T-helper 1 cell (primary cell): ENCODE measurements around the gene CDC42BPA.
"Not testable (repeated sequence)": the region's sequence is repeated elsewhere in the genome, so short reads cannot be mapped to it uniquely, and the experiment has no call there.

Source experiments
- DNase-seq, 5 donors: peaks; one replicate each; pipeline ENCODE4 v3.0.0-alpha.2; 2012 to 2020

CDC42BPA gene

DNA sequence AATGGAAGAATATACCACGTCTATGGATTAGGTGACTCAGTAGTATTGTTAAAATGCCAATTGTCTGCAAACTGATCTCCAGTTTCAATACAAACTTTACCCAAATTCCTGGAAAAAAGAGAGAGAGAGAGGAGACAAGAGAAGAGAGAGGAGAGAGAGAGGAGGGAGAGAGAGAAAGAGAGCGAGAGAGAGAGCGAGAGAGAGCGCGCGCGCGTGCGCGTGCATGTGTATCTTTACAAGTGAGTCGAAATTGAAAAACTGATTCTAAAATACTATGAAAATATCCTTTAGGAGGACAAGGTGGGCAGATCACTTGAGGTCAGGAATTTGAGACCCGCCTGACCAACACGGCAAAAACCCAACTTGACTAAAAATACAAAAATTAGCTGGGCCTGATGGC is 65.2 kb downstream of the CDC42BPA start:
- no peak for DNase-seq

DNA sequence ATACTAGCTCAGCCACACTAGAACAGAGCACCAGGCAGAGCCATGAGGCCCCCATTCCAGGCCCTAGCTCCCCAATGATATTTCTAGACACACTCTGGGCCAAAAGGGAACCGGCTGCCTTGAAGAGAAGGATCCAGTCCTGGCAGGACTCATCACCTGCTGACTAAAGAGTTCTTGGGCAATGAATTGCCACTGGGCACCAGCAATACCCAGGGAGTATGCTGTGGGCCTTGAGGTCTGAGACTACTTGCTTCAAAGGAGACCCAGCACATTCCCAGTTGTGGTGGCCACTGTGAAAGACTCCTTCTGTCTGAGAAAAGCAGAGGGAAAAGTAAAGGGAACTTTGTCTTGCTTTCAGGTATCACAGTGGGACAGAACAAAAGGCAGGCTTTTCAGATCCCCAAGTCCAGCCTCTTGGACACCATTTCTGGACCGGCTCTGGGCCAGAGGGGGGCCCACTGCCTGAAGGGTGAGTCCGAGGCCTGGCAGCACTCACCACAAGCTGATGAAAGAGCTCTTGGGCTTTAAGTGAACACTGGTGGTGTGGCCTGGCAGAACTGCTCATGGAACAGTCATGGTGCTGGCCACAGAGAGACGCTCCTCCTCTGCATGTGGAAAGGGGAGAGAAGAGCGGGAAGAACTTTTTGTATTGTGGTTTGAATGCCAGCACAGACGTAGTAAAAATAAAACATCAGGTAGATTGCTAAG is 72.5 kb downstream of the CDC42BPA start:
- DNase-seq, result no peak

DNA sequence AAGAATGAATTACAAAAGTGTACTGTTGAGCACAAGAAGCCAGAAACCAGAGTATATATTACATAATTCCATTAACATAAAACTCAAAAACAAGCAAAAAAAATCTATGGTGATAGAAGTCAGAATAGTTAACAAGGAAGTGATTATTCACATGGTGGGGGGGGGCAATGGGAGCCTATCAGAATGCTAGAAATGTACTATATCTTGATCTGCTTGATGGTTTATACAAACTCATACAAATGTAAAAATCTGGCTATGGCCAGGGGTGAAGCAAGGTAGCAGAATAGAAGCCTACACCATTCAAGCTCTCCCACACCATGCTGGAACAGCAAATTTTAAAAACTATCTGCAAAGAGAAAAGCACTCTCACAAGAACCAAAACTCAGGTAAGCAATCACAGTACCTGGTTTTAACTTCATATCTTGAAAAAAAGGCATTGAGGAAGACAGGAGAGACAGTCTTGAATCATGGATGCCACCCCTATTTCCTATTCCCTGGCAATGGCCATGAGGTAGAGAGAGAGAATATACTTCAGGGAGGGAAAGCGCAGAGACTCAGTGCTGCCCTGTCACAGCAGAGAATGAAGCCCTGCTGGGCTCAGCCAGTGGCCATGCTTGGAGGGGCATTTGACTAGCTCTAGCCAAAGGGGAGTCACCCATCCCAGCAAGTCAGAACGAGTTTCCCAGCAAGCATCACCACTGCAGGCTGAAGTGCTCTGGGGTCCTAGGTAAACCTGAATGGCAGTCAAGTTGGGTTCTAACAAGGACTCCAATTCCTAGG is 73.8 kb downstream of the CDC42BPA start:
- DNase-seq, result no peak

GRCh38 chr1:227242811-227243682 is 75.2 kb downstream of the CDC42BPA start:
- DNase-seq, result no peak

DNA sequence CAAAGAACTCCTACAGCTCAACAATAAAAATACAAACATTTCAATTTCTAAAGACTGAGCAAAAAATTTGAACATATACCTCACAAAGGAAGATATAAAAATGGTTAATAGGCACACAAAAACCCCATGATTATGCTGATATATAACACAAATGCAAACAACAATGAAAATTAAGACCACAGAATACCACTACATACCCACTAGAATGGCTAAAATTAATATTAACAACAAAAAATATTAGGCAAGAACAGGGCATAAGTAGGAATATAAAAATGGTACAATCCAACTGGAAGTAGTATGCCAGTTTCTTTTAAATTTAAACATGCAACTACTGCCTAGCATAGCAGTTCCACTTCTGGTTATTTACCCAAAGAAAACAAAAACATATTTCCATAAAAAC is 77.3 kb downstream of the CDC42BPA start:
- no peak for DNase-seq

DNA sequence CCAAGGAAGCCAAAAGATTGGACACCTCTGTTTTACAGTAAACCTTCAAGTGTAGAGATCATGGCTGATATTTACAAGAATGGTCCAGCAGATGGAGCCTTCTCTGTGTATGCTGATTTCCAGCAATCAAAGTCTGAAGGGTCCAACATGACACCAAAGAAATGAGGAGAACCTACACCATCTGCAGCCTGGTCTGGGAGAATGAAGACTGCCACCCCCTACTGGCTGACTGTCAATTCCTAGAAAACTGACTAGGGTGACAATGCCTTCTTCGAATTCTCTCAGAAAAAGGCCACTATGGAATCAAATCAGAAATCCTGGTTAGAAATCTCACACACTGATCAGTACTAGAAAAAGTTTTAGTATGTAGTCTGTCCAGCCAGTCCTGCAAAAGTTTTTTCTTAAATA is 83.3 kb downstream of the CDC42BPA start:
- peak in 1 of 5 donors; percentile 20 for DNase-seq

GRCh38 chr1:227231128-227231527 is 87.2 kb downstream of the CDC42BPA start:
- not testable (repeated sequence) for DNase-seq

DNA sequence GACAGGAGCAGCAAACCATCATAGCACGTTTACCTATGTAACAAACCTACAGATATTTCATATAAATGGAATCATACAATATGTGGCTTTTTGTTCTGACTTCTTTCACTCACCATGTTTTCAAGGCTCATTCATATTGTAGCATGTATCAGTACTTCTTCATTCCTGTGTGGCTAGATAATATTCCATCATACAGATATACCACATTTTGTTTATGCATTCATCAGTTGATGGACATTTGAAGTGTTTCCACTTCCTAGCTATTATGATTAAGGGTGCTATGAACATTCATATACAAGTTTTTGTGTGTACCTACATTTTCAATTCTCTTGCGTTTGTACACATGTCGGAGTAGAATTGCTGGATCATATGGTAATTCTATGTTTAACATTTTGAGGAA is 90.1 kb downstream of the CDC42BPA start:
- no peak for DNase-seq

- DNase-seq, result no peak
Observed at GRCh38 chr1:227227761-227228160, 90.5 kb downstream of the CDC42BPA start.

GRCh38 chr1:227225715-227226346 is 92.5 kb downstream of the CDC42BPA start:
- DNase-seq, result no peak

DNA sequence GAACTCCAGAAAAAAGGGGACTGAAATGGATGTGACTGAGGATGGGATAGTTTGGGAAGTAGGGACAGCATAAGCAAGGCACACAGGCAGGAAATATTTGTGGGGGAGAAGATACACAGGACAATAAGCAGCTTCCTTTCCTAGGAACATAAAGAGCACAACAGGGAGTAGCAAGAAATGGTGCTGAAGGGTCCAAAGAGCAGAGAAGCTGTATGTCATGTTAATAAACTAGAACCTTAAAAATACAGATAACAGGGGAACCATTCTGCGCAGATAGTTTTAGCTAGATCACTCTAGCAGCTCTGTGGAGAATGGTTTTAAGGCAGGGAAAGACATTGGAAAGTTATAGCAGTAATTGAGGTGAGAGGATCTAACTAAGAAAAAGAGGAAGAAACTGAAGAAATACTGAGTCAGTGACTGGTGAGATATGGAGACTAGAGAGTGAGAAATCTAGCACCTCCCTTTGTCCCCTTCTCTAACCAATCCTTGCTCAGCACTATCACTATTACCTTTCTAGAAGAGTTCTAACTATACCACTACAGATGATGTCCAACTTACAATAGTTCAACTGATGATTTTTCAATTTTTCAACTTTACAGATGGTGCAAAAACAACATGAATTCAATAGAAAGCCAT is 95.0 kb downstream of the CDC42BPA start:
- no peak for DNase-seq

- no peak for DNase-seq
Observed at GRCh38 chr1:227219715-227220292, 98.5 kb downstream of the CDC42BPA start.

DNA sequence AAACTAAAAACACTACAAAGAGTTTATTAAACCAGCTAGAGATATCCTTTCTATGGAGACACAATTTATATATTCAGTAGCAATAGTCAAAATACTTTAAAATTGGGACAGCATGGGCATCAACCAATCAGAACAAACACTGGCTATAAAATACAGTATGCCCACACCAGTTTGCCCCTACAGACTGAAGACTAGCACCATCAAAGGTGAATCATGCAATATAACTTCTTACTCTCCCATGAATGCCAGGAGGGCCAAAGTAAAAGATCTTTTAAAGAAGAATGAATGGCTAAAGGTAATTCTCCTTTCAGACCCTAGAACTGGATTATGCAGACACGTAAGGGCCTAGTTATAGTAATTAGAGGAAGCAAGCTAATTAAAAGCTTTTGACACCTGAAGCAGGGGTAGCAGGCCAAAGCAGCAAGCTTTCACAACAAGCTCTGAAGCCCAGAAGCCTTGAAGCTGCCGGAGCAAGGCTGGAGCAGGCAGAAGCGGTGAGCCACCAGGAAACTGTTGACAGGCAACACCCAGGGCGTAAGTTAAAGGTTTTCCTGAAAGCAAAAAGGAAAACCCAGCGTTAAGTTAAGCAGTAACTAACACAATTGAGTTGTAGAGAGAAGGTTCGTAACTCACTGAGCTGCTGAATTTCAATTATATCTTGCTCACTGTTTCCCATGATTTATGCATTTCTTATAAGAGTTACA is 99.3 kb downstream of the CDC42BPA start:
- DNase-seq, result no peak

DNA sequence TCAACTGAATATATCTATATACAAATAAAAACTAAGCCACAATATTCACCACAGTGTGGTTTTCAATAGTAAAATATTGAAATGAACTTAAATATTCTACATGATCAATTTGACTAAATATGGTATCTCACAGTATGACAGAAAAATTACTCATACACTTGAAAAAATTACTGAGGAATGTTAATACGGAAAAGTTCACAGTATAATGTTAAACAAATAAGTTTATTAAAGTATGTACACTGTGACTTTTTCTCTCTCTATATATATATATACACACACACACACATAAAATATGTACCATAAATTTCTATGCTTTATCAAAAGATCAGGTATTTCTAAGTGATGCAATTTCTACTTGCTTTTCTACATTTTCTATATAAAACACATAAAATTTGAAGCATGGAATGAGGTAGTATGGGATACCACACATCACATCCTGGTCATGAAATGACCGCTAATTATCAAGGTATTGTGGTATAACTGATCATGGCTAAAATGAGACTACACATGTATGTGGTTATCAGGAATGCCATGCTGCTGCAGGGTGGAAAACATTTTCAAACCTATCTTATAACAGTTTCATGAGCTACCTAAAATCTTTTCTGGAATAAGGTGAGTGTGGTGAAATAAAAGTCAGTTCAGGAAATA is 102.3 kb downstream of the CDC42BPA start:
- DNase-seq, result no peak

DNA sequence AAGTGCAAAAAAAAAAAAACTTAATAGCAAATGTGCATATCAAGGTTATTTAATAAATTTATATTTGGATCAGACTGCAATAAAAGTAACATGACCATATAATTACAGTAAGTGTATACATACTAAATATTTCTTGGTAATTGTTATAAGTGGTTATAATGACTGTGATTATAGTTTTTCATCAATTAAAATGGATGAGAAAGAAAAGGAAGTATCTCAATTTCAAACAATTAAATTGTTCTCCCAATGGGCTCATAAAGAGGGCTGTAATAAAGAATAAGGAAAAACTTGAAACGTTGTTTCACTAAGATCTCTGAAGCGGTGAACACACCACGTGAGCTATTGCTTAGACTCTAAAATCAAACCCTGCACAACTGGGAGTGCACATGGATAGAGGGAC is 104.1 kb downstream of the CDC42BPA start:
- no peak for DNase-seq

DNA sequence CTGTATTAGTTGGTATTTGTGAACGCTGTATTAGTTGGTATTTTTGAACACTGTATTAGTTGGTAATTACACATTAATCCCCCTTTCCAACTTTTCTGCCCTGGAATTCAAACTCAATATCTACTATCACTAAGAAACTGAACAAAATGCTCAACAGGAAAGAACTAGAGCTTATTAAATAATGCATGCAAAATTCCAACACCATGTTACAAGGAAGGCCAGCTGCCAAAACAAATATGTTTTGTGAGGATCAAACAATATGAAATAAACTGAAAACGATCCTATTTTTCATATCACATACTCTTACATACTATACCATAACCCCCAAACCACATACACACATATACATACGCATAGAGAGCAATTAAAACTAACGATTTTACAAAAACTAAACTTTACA is 104.9 kb downstream of the CDC42BPA start:
- DNase-seq, result no peak

GRCh38 chr1:227212164-227212563 is 106.1 kb downstream of the CDC42BPA start:
- no peak for DNase-seq

GRCh38 chr1:227210604-227211003 is 107.7 kb downstream of the CDC42BPA start:
- no peak for DNase-seq

- no peak for DNase-seq
Observed at GRCh38 chr1:227197064-227197463, 121.2 kb downstream of the CDC42BPA start.

DNA sequence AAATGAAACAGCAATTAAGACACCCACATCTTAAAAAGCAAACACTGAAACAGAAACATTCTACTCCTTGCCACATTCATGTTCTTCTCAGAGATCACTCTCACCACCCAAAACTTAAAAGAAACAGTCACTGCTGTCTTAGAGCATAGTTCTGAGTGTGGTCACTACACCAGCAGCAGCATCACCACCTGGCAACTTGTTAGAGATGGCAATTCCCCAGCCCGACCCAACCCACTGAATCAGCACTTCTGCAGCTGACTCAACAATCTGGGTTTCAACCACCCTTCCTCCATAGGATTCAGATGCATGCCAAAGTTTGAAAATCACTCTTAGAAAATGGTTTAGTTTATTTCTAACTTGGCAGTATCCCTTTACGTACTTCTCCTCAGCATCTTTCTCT is 126.1 kb downstream of the CDC42BPA start:
- DNase-seq, result peak in 1 of 5 donors; percentile 44

DNA sequence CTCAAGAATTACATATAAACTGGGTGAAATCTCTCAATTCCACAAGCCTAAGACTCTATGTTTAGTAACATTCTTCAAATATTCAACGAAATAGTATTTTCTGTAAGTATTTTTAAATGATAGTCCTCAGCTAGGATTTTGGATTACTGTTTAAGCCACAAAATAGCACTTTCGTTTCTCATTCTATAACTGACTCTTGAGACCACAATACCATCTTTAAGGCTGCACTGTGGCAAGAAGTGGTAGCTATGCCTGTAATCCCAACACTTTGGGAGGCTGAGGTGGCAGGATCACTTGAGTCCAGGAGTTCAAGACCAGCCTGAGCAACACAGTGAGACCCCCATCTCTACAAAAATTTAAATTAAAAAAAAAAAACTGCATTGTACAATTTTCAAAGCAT is 126.7 kb downstream of the CDC42BPA start:
- DNase-seq, result peak in 1 of 5 donors; percentile 6
